ENCODE data around the gene ZNF384.

DNA sequence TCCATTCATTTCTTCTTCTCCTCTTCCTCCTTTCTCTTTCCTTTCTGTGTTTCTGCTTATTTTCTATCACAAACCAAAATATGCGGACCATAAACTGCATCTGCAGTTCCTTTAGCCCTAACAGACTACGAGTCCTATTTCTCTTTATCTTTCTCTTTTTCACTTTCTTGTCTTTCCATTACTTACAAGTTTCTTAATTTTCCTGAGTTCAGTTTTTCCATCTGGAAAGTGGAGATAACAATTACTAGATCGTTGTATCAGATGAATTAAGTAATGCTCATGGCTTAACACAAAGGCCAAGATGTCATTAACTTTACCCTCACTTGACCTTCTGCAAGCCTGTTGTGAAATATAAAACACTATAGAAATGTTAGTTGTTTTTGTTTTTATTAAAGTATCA is 33.7 kb upstream of the ZNF384 start:
- TF ChIP-seq TCF12 (IDR thresholded peaks at IDR 0.05; ENCODE audit: low read depth) = no peak
- TF ChIP-seq, protein P1, sequence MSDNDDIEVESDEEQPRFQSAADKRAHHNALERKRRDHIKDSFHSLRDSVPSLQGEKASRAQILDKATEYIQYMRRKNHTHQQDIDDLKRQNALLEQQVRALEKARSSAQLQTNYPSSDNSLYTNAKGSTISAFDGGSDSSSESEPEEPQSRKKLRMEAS (IDR thresholded peaks at IDR 0.05) = no peak

Measured in Ishikawa (cell line).